Activated CD8-positive, alpha-beta memory T cell treated with anti-CD3 and anti-CD28 coated beads, Interleukin-2, amount 10 ng/mL, durations not matched to agents 7 days and 5 days (primary cell): ENCODE results near the gene CNTNAP2. TPM values are rescaled to one million over a fixed set of nuclear protein-coding genes. Genes with fewer than 3 reads are reported as not detected.

Experiments used
- ATAC-seq: fragments of 150-1000 bp; cut with Tn5 transposase; one replicate; pipeline ENCODE4 v1.10.0; 2021; ENCODE audit warnings: moderate library complexity
- CTCF ChIA-PET: fragments of 350-600 bp; sonication (Branson Sonifier 250); formaldehyde crosslinking; loops from one replicate; lab custom pipeline; 2021; ENCODE audit warnings: antibody characterized with exemption; lab: Charles Lee
- DNase-seq: peaks from one replicate; pipeline ENCODE4 v3.0.0-alpha.2; 2020
- H3K27ac Mint-ChIP-seq: one replicate; pipeline ENCODE4 v1.8.0; 2021; ENCODE audit warnings: mild to moderate bottlenecking, mixed read lengths
- H3K27me3 Mint-ChIP-seq: one replicate; pipeline ENCODE4 v1.8.0; 2021; ENCODE audit warnings: mixed read lengths
- H3K36me3 Mint-ChIP-seq: one replicate; pipeline ENCODE4 v1.8.0; 2021; ENCODE audit warnings: mild to moderate bottlenecking, mixed read lengths
- H3K4me1 Mint-ChIP-seq: one replicate; pipeline ENCODE4 v1.8.0; 2021; ENCODE audit warnings: mixed read lengths
- H3K4me3 Mint-ChIP-seq: one replicate; pipeline ENCODE4 v1.8.0; 2021; ENCODE audit warnings: mild to moderate bottlenecking, moderate library complexity, mixed read lengths
- H3K9me3 Mint-ChIP-seq: one replicate; pipeline ENCODE4 v1.8.0; 2022; ENCODE audit warnings: low read depth, mixed read lengths
- total RNA-seq, 2 experiments: library from RNA; stranded (reverse); gene quantifications; one replicate each; pipeline ENCODE4 v1.2.3, GENCODE V29; 2021

The CNTNAP2 gene
- total RNA-seq, 2 experiments from 2014 or later, result not detected

GRCh38 chr7:148337246-148337965 lies 2220.8 kb downstream of the CNTNAP2 start:
- CTCF ChIA-PET, result no interaction called here
- ATAC-seq (no peak), DNase-seq (no peak)
- Mint-ChIP-seq H3K27ac (no peak overlapping the region), H3K27me3 (peaks cover 62% of the 10 kb centered on the region), H3K4me1 (peaks cover 4% of the 10 kb centered on the region), H3K4me3 (no peak overlapping the region), H3K9me3 (no peaks in the 10 kb centered on the region), H3K36me3 (no peaks in the 10 kb centered on the region)

GRCh38 chr7:148337995-148338747 lies 2221.6 kb downstream of the CNTNAP2 start:
- no peak overlapping the region for H3K4me3 Mint-ChIP-seq

GRCh38 chr7:148340438-148341280 lies 2224.1 kb downstream of the CNTNAP2 start:
- CTCF ChIA-PET, result no interaction called here
- ATAC-seq, result no peak
- Mint-ChIP-seq H3K36me3 (no peaks in the 10 kb centered on the region), H3K4me3 (no peak overlapping the region), H3K27ac (no peak overlapping the region), H3K4me1 (peaks cover 4% of the 10 kb centered on the region), H3K27me3 (peaks cover 54% of the 10 kb centered on the region), H3K9me3 (no peaks in the 10 kb centered on the region)
- DNase-seq, result no peak

More at GRCh38 chr7:148337995-148338747, 2221.6 kb downstream of the CNTNAP2 start:
- H3K27ac Mint-ChIP-seq, result no peak overlapping the region
- peaks cover 64% of the 10 kb centered on the region for H3K27me3 Mint-ChIP-seq
- DNase-seq, result no peak
- CTCF ChIA-PET, result no interaction called here
- H3K9me3 Mint-ChIP-seq, result no peaks in the 10 kb centered on the region
- H3K4me1 Mint-ChIP-seq, result peaks cover 4% of the 10 kb centered on the region
- ATAC-seq, result no peak
- H3K36me3 Mint-ChIP-seq, result no peaks in the 10 kb centered on the region

GRCh38 chr7:148344406-148344805 lies 2227.8 kb downstream of the CNTNAP2 start:
- Mint-ChIP-seq H3K27ac (no peak overlapping the region), H3K9me3 (no peaks in the 10 kb centered on the region), H3K27me3 (peaks cover 26% of the 10 kb centered on the region), H3K36me3 (no peaks in the 10 kb centered on the region), H3K4me3 (no peak overlapping the region), H3K4me1 (peaks cover 4% of the 10 kb centered on the region)
- CTCF ChIA-PET, result no interaction called here
- DNase-seq (no peak), ATAC-seq (no peak)

- CTCF ChIA-PET, result no interaction called here
- no peaks in the 10 kb centered on the region for H3K27me3 Mint-ChIP-seq
- no peak overlapping the region for H3K27ac Mint-ChIP-seq
- H3K36me3 Mint-ChIP-seq, result no peaks in the 10 kb centered on the region
- DNase-seq (no peak), ATAC-seq (no peak)
- H3K4me3 Mint-ChIP-seq, result no peak overlapping the region
- no peaks in the 10 kb centered on the region for H3K9me3 Mint-ChIP-seq
- H3K4me1 Mint-ChIP-seq, result no peaks in the 10 kb centered on the region
Observed at GRCh38 chr7:148347981-148348380, 2231.4 kb downstream of the CNTNAP2 start.

- H3K27me3 Mint-ChIP-seq, result no peaks in the 10 kb centered on the region
- H3K9me3 Mint-ChIP-seq, result no peaks in the 10 kb centered on the region
- H3K27ac Mint-ChIP-seq, result no peak overlapping the region
- ATAC-seq (no peak), DNase-seq (no peak)
- H3K4me1 Mint-ChIP-seq, result no peaks in the 10 kb centered on the region
- H3K36me3 Mint-ChIP-seq, result no peaks in the 10 kb centered on the region
- H3K4me3 Mint-ChIP-seq, result no peak overlapping the region
- CTCF ChIA-PET, result no interaction called here
Observed at GRCh38 chr7:148348466-148348865, 2231.9 kb downstream of the CNTNAP2 start.

- DNase-seq (no peak), ATAC-seq (no peak)
- H3K36me3 Mint-ChIP-seq, result no peaks in the 10 kb centered on the region
- H3K9me3 Mint-ChIP-seq, result no peaks in the 10 kb centered on the region
- no peaks in the 10 kb centered on the region for H3K4me1 Mint-ChIP-seq
- H3K27me3 Mint-ChIP-seq, result peaks cover 5% of the 10 kb centered on the region
- H3K27ac Mint-ChIP-seq, result no peak overlapping the region
- CTCF ChIA-PET, result no interaction called here
- H3K4me3 Mint-ChIP-seq, result no peak overlapping the region
Observed at GRCh38 chr7:148356303-148356702, 2239.7 kb downstream of the CNTNAP2 start.

GRCh38 chr7:148362541-148362940 lies 2245.9 kb downstream of the CNTNAP2 start:
- Mint-ChIP-seq H3K27ac (no peak overlapping the region), H3K9me3 (peaks cover 2% of the 10 kb centered on the region), H3K27me3 (peaks cover 5% of the 10 kb centered on the region), H3K4me1 (no peaks in the 10 kb centered on the region), H3K4me3 (no peak overlapping the region), H3K36me3 (no peaks in the 10 kb centered on the region)
- CTCF ChIA-PET, result no interaction called here
- no peak for DNase-seq
- no peak for ATAC-seq

- no peak overlapping the region for H3K4me3 Mint-ChIP-seq
- CTCF ChIA-PET, result no interaction called here
- H3K4me1 Mint-ChIP-seq, result no peaks in the 10 kb centered on the region
- peaks cover 2% of the 10 kb centered on the region for H3K9me3 Mint-ChIP-seq
- ATAC-seq (no peak), DNase-seq (no peak)
- H3K27ac Mint-ChIP-seq, result no peak overlapping the region
- H3K27me3 Mint-ChIP-seq, result no peaks in the 10 kb centered on the region
- no peaks in the 10 kb centered on the region for H3K36me3 Mint-ChIP-seq
Observed at GRCh38 chr7:148367731-148368475, 2251.3 kb downstream of the CNTNAP2 start.

- CTCF ChIA-PET, result no interaction called here
- H3K27me3 Mint-ChIP-seq, result no peaks in the 10 kb centered on the region
- DNase-seq (no peak), ATAC-seq (no peak)
- H3K4me1 Mint-ChIP-seq, result no peaks in the 10 kb centered on the region
- no peak overlapping the region for H3K27ac Mint-ChIP-seq
- no peak overlapping the region for H3K4me3 Mint-ChIP-seq
- H3K9me3 Mint-ChIP-seq, result peaks cover 2% of the 10 kb centered on the region
- H3K36me3 Mint-ChIP-seq, result no peaks in the 10 kb centered on the region
Observed at GRCh38 chr7:148368562-148368961, 2252.0 kb downstream of the CNTNAP2 start.

- Mint-ChIP-seq H3K27me3 (no peaks in the 10 kb centered on the region), H3K4me1 (no peaks in the 10 kb centered on the region), H3K9me3 (no peaks in the 10 kb centered on the region), H3K36me3 (no peaks in the 10 kb centered on the region), H3K27ac (no peak overlapping the region), H3K4me3 (no peak overlapping the region)
- ATAC-seq (no peak), DNase-seq (no peak)
- CTCF ChIA-PET, result no interaction called here
Observed at GRCh38 chr7:148371280-148371937, 2254.8 kb downstream of the CNTNAP2 start.

GRCh38 chr7:148374396-148375259 lies 2258.0 kb downstream of the CNTNAP2 start:
- Mint-ChIP-seq H3K36me3 (no peaks in the 10 kb centered on the region), H3K27ac (no peak overlapping the region), H3K4me1 (no peaks in the 10 kb centered on the region), H3K9me3 (no peaks in the 10 kb centered on the region), H3K4me3 (no peak overlapping the region), H3K27me3 (no peaks in the 10 kb centered on the region)
- no peak for ATAC-seq
- DNase-seq, result no peak
- CTCF ChIA-PET, result no interaction called here
